Activated T-cell treated with anti-CD3 and anti-CD28 coated beads, Interleukin-2, amount 50 U/mL, for 24 hours (primary cell): ENCODE measurements around the gene DCLK1.

Source experiments
- DNase-seq: peaks from one replicate; pipeline ENCODE4 v3.0.0-alpha.2; 2020
- H3K27ac Mint-ChIP-seq: 2 replicates; pipeline ENCODE4 v1.8.0; 2020; ENCODE audit warnings: mild to moderate bottlenecking, mixed read lengths
- H3K27me3 Mint-ChIP-seq: 2 replicates; pipeline ENCODE4 v1.8.0; 2020; ENCODE audit warnings: mixed read lengths
- H3K36me3 Mint-ChIP-seq: 2 replicates; pipeline ENCODE4 v1.8.0; 2020; ENCODE audit warnings: low read depth, mixed read lengths
- H3K4me1 Mint-ChIP-seq: 2 replicates; pipeline ENCODE4 v1.8.0; 2020; ENCODE audit warnings: low read depth, mixed read lengths
- H3K4me3 Mint-ChIP-seq: 2 replicates; pipeline ENCODE4 v1.8.0; 2020; ENCODE audit warnings: mild to moderate bottlenecking, moderate library complexity, mixed read lengths
- H3K9me3 Mint-ChIP-seq: 2 replicates; pipeline ENCODE4 v1.8.0; 2020; ENCODE audit warnings: mixed read lengths

DCLK1 gene

DNA sequence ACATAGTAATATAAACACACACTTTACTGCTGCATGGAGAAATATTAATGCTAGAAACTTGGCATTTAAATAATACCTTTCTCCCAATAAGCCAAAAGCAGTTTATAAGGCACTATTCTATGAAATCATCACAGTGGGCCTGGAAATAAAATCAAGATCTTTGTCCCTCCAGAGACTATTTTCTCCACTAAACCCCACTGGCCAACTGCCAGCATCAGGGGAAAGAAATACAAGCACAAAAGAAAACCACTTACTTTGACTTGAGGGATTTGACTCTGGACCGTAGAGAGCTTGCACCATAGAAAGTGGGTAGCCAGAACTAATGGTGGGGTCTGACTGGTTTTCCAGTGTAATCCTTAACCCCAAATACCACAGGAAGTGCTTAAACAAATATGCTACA, 71.9 kb downstream of the DCLK1 start:
- H3K9me3 Mint-ChIP-seq: peaks cover 4% of the 10 kb centered on the region
- H3K4me1 Mint-ChIP-seq: no peaks in the 10 kb centered on the region
- H3K4me3 Mint-ChIP-seq: no peak overlapping the region
- H3K27me3 Mint-ChIP-seq: no peaks in the 10 kb centered on the region
- H3K27ac Mint-ChIP-seq: no peak overlapping the region
- no peaks in the 10 kb centered on the region for H3K36me3 Mint-ChIP-seq
- no peak for DNase-seq

DNA sequence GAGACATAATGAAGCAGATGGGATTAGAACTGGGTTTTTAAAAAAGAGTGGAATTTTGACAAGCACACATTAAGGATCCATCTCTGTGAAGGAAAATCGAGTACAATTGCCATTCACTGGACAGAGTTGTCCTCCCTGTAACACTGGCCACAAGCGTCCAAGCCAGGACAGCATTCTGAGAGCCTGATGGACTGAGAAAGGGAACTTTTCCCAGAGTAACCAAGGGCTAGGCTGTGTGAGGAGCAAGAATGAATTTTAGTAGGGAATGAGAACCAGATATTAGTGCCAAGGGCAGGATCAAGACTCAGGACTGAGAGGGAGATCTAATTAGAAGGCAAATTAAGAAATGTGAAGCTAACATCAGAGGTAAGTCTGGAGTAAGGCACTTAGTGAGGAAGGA, 73.1 kb downstream of the DCLK1 start:
- Mint-ChIP-seq H3K4me3 (no peak overlapping the region), H3K36me3 (no peaks in the 10 kb centered on the region), H3K9me3 (no peaks in the 10 kb centered on the region), H3K4me1 (no peaks in the 10 kb centered on the region), H3K27ac (no peak overlapping the region), H3K27me3 (no peaks in the 10 kb centered on the region)
- no peak for DNase-seq

DNA sequence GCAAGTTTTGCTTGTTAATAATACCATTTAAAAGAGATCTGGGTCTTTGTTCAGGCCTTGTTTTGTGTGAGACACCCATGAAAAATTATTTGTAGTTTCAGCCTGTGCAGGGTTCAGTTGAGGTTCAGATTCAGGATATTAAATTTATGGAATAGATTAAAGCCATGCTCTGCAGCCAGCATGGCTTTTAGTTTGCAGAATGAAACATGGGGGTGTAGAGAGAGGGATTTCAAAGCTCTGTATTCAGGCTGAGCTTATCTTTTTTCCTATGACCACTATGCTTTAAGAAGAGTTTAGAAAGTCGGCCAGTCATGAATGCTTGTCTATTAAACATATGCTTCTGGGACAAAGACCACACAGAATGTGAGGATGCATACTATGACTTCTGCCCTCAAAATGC, 73.6 kb downstream of the DCLK1 start:
- H3K4me1 Mint-ChIP-seq: no peaks in the 10 kb centered on the region
- H3K27ac Mint-ChIP-seq: no peak overlapping the region
- no peak for DNase-seq
- no peak overlapping the region for H3K4me3 Mint-ChIP-seq
- no peaks in the 10 kb centered on the region for H3K9me3 Mint-ChIP-seq
- no peaks in the 10 kb centered on the region for H3K36me3 Mint-ChIP-seq
- H3K27me3 Mint-ChIP-seq: no peaks in the 10 kb centered on the region

DNA sequence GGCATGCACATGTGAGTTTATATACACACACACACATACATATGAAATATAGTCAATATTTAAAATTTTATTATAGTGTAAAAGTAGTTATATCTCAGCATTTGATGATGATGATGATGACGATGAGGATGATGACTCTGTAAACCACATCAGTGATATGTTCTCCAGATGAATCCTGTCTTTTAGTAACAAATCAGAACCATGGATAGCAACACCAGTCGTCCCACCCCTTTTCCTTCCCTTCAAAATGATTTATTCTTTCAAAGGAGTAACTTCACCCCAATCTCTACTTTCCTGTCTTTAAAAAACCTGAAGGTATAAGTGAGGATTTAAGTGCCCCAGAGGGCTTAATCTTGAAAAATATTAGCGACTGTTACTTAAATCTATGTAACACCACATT, 74.1 kb downstream of the DCLK1 start:
- H3K27ac Mint-ChIP-seq: no peak overlapping the region
- DNase-seq: no peak

DNA sequence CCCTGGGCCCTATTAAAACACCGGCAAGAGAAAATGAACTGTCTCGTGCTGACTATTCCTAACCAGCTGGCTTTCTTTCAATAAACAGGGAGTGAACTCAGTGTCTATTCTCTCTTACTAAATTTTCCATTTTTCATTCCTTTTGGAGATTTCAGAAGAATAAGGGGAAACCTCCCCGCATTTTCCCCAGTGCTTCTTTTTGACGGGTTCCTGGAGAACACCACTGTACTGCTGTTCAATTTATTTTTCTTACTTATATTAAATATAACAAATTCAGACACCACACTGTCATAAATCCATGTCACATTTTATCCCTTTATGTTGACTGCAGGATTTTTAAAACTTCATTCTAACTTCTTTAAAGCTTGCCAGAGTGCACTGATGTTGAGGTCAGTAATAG, 75.8 kb downstream of the DCLK1 start:
- no peak for DNase-seq
- Mint-ChIP-seq H3K9me3 (no peaks in the 10 kb centered on the region), H3K27me3 (no peaks in the 10 kb centered on the region), H3K4me3 (no peak overlapping the region), H3K36me3 (no peaks in the 10 kb centered on the region), H3K4me1 (no peaks in the 10 kb centered on the region), H3K27ac (no peak overlapping the region)

More for the DNA sequence above, 74.1 kb downstream of the DCLK1 start:
- H3K4me3 Mint-ChIP-seq: no peak overlapping the region
- no peaks in the 10 kb centered on the region for H3K9me3 Mint-ChIP-seq
- H3K27me3 Mint-ChIP-seq: no peaks in the 10 kb centered on the region
- H3K4me1 Mint-ChIP-seq: no peaks in the 10 kb centered on the region
- no peaks in the 10 kb centered on the region for H3K36me3 Mint-ChIP-seq

DNA sequence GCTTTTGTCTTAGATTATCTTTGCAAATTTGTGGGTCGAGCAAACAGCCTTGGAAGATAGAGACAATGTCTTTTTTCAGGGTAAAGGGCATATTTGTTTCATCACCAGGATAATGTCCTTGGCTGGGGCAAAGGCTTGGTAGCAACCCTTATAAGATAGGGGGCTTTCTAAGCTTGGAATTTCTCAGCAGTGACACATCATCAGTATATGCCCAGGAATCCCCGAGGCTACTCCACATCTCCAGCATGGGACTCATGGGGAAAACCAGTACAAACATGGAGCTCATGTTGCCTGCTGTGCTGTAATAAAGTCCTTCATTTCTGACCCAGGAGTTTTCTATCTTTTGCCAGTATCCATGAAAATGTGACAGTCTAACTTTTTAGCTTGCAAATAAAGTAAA, 77.1 kb downstream of the DCLK1 start:
- no peaks in the 10 kb centered on the region for H3K4me1 Mint-ChIP-seq
- no peaks in the 10 kb centered on the region for H3K9me3 Mint-ChIP-seq
- no peak overlapping the region for H3K27ac Mint-ChIP-seq
- H3K36me3 Mint-ChIP-seq: no peaks in the 10 kb centered on the region
- DNase-seq: no peak
- no peak overlapping the region for H3K4me3 Mint-ChIP-seq
- no peaks in the 10 kb centered on the region for H3K27me3 Mint-ChIP-seq

DNA sequence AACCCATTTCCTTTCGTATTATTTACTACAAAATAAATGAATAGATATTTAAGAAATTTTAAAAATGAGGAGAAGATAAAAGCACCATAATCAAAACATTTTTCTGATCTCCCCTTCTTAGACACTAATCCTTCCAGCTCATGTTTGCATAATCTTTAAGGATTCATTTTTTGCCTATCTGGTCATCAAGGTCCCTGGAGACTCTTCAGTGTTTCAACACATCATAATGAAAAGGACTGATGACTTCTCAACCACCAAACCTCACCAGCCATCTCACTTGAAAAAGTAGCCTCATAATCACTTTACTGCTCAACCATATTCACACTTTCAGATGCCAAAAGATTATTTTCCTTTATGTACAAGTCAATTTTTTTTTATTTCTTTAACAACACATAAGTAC, 80.1 kb downstream of the DCLK1 start:
- no peak for DNase-seq
- H3K9me3 Mint-ChIP-seq: no peaks in the 10 kb centered on the region

DNA sequence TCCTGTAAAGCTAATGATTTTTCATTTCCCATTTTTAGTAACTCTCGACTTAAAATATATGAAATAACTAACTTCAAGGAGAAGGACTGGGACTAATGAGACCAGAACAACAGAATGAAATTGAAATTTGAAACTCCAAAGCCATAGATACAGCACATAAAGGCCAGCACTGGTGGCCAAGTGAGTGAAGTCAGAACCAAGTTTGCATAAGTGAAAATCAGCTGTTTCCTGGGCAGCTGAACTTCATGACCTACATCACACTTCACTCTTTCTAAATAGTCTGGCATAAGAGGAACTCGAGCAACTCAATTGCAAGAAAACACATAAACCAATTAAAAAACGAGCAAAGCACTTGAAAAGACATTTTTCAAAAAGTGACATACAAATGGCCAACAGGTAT, 84.5 kb downstream of the DCLK1 start:
- H3K4me1 Mint-ChIP-seq: no peaks in the 10 kb centered on the region
- no peak overlapping the region for H3K4me3 Mint-ChIP-seq
- H3K36me3 Mint-ChIP-seq: no peaks in the 10 kb centered on the region
- no peak for DNase-seq
- H3K9me3 Mint-ChIP-seq: peaks cover 3% of the 10 kb centered on the region
- no peaks in the 10 kb centered on the region for H3K27me3 Mint-ChIP-seq
- H3K27ac Mint-ChIP-seq: no peak overlapping the region

More for the DNA sequence above, 80.1 kb downstream of the DCLK1 start:
- no peak overlapping the region for H3K27ac Mint-ChIP-seq
- H3K4me3 Mint-ChIP-seq: no peak overlapping the region
- H3K27me3 Mint-ChIP-seq: no peaks in the 10 kb centered on the region
- H3K36me3 Mint-ChIP-seq: no peaks in the 10 kb centered on the region
- no peaks in the 10 kb centered on the region for H3K4me1 Mint-ChIP-seq

DNA sequence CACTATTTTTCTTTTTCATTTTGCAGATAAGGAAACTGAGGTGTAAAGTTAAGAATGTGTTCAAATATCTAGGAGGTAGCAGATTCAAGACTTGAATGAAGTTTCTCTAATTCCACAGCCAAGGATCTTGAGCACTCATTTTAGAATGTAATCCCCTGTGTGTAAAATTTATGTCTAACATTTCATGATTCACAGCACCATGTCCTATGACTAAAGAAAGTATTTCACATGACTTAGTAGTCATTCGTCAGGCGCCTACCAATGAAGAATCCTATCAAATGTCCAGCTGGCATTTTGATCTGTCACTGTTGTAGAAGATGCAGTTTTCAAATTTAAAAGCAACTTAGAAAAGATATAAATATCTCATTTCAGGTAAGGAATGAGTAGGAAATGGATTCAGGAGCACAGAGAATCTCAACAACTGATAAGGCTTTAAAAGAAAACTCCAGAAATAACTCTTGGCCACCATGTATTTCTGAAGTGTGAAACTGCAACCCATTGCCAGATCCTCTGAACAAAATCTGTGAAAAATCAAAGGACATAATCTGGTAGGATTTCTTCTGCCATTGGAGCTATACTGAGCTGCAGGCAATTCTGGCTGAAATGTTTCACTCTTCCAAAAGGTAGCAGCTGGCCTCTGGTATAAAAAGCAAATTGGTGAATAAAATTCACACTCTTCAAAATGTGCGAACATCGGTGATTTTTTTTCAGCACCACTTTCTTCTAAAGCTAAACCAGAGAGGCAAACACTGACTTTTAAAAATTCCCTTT, 92.2 kb downstream of the DCLK1 start:
- Mint-ChIP-seq H3K36me3 (no peaks in the 10 kb centered on the region), H3K4me1 (no peaks in the 10 kb centered on the region), H3K9me3 (peaks cover under 1% of the 10 kb centered on the region), H3K27me3 (no peaks in the 10 kb centered on the region), H3K27ac (no peak overlapping the region), H3K4me3 (no peak overlapping the region)
- DNase-seq: no peak

DNA sequence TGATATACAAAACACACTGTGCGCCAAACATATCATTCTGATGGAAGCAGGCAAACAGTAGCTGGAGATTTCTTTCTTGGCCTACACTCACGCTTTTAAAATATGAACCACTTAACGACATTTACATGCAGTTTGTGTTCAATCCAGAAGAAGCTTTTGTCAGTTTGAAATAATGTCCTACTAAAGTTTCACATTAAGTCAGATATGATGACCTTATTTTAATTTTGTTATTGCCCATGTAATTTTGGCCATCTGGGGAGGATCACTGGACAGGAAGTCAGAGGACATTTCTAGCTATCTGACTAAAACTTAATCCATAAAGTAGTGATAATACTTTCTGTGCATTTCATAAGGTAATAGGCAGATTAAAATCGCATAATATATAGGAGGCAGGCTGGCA, 98.1 kb downstream of the DCLK1 start:
- Mint-ChIP-seq H3K27me3 (no peaks in the 10 kb centered on the region), H3K9me3 (no peaks in the 10 kb centered on the region), H3K4me3 (no peak overlapping the region), H3K4me1 (no peaks in the 10 kb centered on the region), H3K36me3 (no peaks in the 10 kb centered on the region), H3K27ac (no peak overlapping the region)
- DNase-seq: no peak

DNA sequence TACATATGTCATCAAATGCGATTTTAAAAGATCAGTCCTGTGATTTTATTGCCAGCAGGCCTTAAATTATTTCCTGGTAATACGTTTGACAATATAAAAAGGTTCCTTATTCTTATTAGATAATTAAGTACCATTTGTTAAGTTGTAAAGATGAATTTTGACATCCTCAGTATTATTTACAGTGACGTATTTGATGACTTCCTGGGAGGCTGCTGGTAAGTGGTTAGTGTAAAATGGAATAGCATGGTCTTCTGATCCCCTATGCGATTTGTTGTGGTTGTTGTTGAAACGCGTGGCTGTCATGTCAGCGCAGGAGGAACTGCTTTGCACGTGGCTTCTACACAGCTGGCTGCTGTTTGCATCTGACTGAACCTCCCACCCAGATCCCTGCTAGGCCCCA, 99.7 kb downstream of the DCLK1 start:
- Mint-ChIP-seq H3K27ac (no peak overlapping the region), H3K36me3 (no peaks in the 10 kb centered on the region), H3K4me3 (no peak overlapping the region), H3K4me1 (no peaks in the 10 kb centered on the region), H3K27me3 (no peaks in the 10 kb centered on the region), H3K9me3 (no peaks in the 10 kb centered on the region)
- no peak for DNase-seq

DNA sequence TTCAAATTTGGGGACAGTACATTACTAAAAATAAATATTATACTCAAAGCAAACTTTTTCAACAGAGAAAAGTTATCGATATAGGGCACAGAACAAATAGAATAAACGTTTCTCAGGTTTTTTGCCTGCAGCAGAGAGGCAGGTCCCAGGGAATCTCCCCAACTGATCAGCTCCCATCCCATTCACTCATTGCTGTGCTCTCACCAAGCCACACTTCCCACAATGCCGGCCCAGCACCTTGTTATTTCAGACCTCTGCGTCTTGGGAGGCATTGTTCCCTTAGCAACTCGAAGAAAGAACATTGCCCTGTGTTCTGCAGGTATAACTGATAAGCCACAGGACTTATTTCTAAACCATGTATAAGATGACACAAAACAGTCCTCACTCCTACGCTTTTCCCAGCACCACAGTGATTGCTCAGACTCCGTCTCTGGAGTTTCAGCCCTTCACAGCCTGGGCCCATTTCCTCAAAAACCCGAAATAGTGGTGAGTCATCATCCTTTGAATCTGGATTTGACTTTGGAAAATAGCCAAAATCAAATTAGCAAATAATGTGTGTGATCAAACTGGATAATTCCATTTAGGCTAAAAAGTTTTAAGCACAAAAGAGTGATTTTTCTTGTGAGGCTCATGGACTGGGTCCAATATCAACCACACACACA, 100.4 kb downstream of the DCLK1 start:
- Mint-ChIP-seq H3K4me3 (no peak overlapping the region), H3K27me3 (no peaks in the 10 kb centered on the region), H3K9me3 (no peaks in the 10 kb centered on the region), H3K36me3 (no peaks in the 10 kb centered on the region), H3K27ac (no peak overlapping the region), H3K4me1 (no peaks in the 10 kb centered on the region)
- no peak for DNase-seq

DNA sequence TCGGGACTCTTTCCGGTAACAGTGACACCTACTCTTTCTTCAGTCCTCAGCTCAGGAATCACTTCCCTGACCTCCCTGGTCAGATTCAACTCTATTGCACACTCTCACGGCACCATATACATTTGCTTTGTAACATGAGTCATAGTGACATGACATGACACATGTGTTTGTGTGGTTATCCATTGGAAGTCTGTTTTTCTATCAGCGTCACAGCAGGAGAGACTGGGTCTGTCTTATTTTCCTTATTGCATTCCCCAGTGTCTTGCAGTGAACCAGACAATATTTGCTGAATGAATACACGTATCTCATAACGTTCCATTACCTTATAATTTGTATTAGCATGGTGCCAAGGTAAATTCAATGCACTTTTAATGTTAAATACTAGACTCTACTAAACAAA, 102.0 kb downstream of the DCLK1 start:
- Mint-ChIP-seq H3K4me3 (no peak overlapping the region), H3K9me3 (peaks cover 3% of the 10 kb centered on the region), H3K27me3 (no peaks in the 10 kb centered on the region), H3K36me3 (no peaks in the 10 kb centered on the region), H3K27ac (no peak overlapping the region), H3K4me1 (no peaks in the 10 kb centered on the region)
- no peak for DNase-seq

DNA sequence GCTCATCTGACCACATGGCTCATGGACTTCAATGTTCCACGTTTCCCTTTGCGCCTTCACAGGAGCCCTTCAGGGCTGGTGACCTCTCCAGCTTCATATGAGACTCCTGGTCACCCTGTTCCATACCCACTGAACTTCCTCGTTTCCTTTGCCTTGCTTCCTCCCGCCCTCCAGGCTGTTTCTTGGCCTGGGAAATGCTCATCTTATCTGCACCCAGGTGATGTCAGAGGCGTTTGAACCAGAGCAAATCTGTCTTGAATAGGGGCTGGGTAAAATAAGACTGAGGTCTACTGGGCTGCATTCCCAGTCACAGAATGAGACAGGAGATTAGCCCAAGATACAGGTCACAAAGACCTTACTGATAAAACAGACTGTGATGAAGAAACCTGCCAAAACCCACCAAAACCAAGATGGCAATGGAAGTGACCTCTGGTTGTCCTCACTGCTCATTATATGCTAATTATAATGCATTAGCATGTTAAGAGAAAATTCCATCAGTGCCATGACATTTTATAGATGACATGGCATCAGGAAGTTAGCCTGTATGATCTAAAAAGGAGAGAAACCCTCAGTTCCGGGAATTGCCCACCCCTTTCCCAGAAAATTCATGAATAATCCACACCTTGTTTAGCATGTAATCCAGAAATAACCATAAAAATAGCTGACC, 102.7 kb downstream of the DCLK1 start:
- no peak for DNase-seq
- no peaks in the 10 kb centered on the region for H3K36me3 Mint-ChIP-seq
- H3K4me1 Mint-ChIP-seq: no peaks in the 10 kb centered on the region
- H3K4me3 Mint-ChIP-seq: no peak overlapping the region
- no peak overlapping the region for H3K27ac Mint-ChIP-seq
- H3K9me3 Mint-ChIP-seq: peaks cover 3% of the 10 kb centered on the region
- H3K27me3 Mint-ChIP-seq: no peaks in the 10 kb centered on the region

DNA sequence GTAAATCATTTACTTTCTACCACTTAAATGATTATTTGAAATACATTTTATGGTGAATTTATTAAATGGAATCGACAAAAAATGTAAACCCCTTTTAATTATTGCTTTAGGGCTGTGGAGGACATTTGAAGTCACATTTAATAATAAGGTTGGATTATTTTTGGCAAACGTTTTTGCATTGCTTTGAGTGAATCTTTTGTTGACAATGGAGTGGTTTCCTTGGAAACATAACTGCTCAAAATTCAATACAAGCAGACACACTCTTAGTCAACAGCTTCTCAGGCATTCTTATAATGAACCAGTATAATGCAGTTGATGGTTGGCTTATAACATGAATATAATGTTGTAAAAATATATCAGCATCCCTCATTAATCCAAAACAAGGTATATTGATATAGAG, 104.7 kb downstream of the DCLK1 start:
- no peak overlapping the region for H3K4me3 Mint-ChIP-seq
- no peaks in the 10 kb centered on the region for H3K4me1 Mint-ChIP-seq
- H3K9me3 Mint-ChIP-seq: peaks cover 3% of the 10 kb centered on the region
- no peak overlapping the region for H3K27ac Mint-ChIP-seq
- H3K27me3 Mint-ChIP-seq: no peaks in the 10 kb centered on the region
- no peak for DNase-seq
- no peaks in the 10 kb centered on the region for H3K36me3 Mint-ChIP-seq
